SH-SY5Y (cell line): Measurements from ENCODE around the gene CRLF2.

Source experiments
- GATA2 ChIP-seq: IDR thresholded peaks from 2 replicates; pipeline ENCODE4 v1.6.1; 2011; ENCODE audit warnings: mild to moderate bottlenecking, low read depth, low read length
- GATA3 ChIP-seq: IDR thresholded peaks from 2 replicates; pipeline ENCODE4 v1.6.1; 2011; ENCODE audit warnings: low read depth, mild to moderate bottlenecking, low read length, moderate library complexity

Gene CRLF2

GRCh38 chrX:1222531-1223241 is 10.2 kb upstream of the CRLF2 start:
- TF ChIP-seq GATA2, result no peak
- no peak for TF ChIP-seq GATA3

- TF ChIP-seq GATA3 (no peak), GATA2 (no peak)
Observed at GRCh38 chrX:1221296-1221845, 8.9 kb upstream of the CRLF2 start.

- TF ChIP-seq GATA3 (no peak), GATA2 (no peak)
Observed at GRCh38 chrX:1218286-1218685, 5.8 kb upstream of the CRLF2 start.

GRCh38 chrX:1215123-1215823 is 2.8 kb upstream of the CRLF2 start:
- TF ChIP-seq GATA3, result no peak
- TF ChIP-seq GATA2, result no peak

GRCh38 chrX:1213971-1214370 is 1.5 kb upstream of the CRLF2 start:
- TF ChIP-seq GATA3 (no peak), GATA2 (no peak)

- TF ChIP-seq GATA2 (no peak), GATA3 (no peak)
Observed at GRCh38 chrX:1210844-1211243, 1.6 kb downstream of the CRLF2 start.

- TF ChIP-seq GATA2, result no peak
Observed at GRCh38 chrX:1207496-1208025, 4.9 kb downstream of the CRLF2 start.

- TF ChIP-seq GATA3, result no peak
- no peak for TF ChIP-seq GATA2
Observed at GRCh38 chrX:1205681-1206611, 6.5 kb downstream of the CRLF2 start.

GRCh38 chrX:1202251-1202650 is 10.2 kb downstream of the CRLF2 start:
- no peak for TF ChIP-seq GATA2
- no peak for TF ChIP-seq GATA3

- no peak for TF ChIP-seq GATA3
- no peak for TF ChIP-seq GATA2
Observed at GRCh38 chrX:1196436-1196835, 16.0 kb downstream of the CRLF2 start.

GRCh38 chrX:1190596-1191145 is 21.8 kb downstream of the CRLF2 start:
- TF ChIP-seq GATA3, result no peak
- no peak for TF ChIP-seq GATA2

- TF ChIP-seq GATA2 (no peak), GATA3 (no peak)
Observed at GRCh38 chrX:1185561-1185960, 26.9 kb downstream of the CRLF2 start.

GRCh38 chrX:1182211-1182610 is 30.2 kb downstream of the CRLF2 start:
- no peak for TF ChIP-seq GATA3
- TF ChIP-seq GATA2, result no peak

- TF ChIP-seq GATA3 (no peak), GATA2 (no peak)
Observed at GRCh38 chrX:1181170-1181569, 31.3 kb downstream of the CRLF2 start.
